Dendritic cell treated with granulocyte-macrophage colony-stimulating factor and Interleukin-4, amounts not matched to agents 40 ng/mL and 50 ng/mL, for 4 days (primary cell): ENCODE data around the gene ABHD1.

ENCODE experiments used
- H3K27ac Mint-ChIP-seq: one replicate; pipeline ENCODE4 v1.8.0; 2022; ENCODE audit warnings: mild to moderate bottlenecking, mixed read lengths
- H3K27me3 Mint-ChIP-seq: one replicate; pipeline ENCODE4 v1.8.0; 2022; ENCODE audit warnings: mild to moderate bottlenecking, mixed read lengths
- H3K36me3 Mint-ChIP-seq: one replicate; pipeline ENCODE4 v1.8.0; 2022; ENCODE audit warnings: low read depth, mixed read lengths
- H3K4me1 Mint-ChIP-seq: one replicate; pipeline ENCODE4 v1.8.0; 2022; ENCODE audit warnings: low read depth, mixed read lengths
- H3K4me3 Mint-ChIP-seq: one replicate; pipeline ENCODE4 v1.8.0; 2022; ENCODE audit warnings: mild to moderate bottlenecking, moderate library complexity, mixed read lengths
- H3K9me3 Mint-ChIP-seq: one replicate; pipeline ENCODE4 v1.8.0; 2022; ENCODE audit warnings: mixed read lengths
- intact Hi-C: fragments of 100-400 bp; cut with micrococcal nuclease; formaldehyde crosslinking; loops from one replicate; pipeline ENCODE4 v1.15.0; 2022

The ABHD1 gene

GRCh38 chr2:27148801-27149439 lies 25.3 kb downstream of the ABHD1 start, which contains the start of gene TCF23:
Gene TCF23 (plus strand): TSS chr2:27149004. CDS start chr2:27149134, 130 bp downstream.
- Mint-ChIP-seq H3K4me1 (peaks cover 6% of the 10 kb centered on the region), H3K36me3 (no peaks in the 10 kb centered on the region), H3K9me3 (no peaks in the 10 kb centered on the region), H3K27me3 (peaks cover 9% of the 10 kb centered on the region), H3K4me3 (no peak within 1 kb of the TSS), H3K27ac (no peak within 1 kb of the TSS)
- intact Hi-C loops = no loop called here

DNA sequence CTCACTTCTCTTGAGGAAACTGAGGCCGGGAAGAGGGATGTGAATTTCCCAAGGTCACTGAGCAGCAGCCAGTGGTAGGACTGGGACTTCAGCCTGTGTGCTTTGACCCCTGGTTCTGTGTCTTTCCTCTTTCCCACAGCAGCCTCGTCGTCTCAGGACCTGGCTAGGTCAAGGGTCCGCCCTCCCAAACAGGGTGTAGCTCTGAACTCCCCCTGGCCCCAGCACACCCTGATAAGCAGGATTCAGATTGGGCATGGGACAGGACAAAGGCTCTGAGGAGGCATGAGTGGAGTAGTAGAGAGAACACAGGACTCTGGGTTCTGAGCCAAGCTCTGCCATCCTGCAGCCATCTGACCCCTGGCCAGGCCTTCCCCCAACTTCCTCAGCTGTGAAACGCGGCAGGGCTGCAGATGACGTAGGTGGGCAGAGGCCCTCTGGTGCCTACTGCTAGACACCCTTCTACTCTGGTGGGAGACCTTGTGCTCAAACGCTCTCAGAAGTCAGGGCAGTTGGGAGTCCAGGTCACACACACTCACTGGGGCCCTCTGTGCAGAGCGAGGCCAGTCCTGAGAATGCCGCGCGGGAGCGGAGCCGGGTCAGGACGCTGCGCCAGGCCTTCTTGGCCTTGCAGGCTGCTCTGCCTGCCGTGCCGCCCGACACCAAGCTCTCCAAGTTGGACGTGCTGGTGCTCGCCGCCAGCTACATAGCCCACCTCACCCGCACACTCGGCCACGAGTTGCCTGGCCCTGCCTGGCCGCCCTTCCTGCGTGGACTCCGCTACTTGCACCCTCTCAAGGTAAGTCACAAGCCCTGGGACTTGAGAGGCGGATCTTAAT lies 26.2 kb downstream of the ABHD1 start:
- intact Hi-C loops = no loop called here
- Mint-ChIP-seq H3K27ac (no peak overlapping the region), H3K27me3 (peaks cover 3% of the 10 kb centered on the region), H3K9me3 (no peaks in the 10 kb centered on the region), H3K4me3 (no peak overlapping the region), H3K4me1 (peaks cover 6% of the 10 kb centered on the region), H3K36me3 (no peaks in the 10 kb centered on the region)

GRCh38 chr2:27150639-27151230 lies 27.1 kb downstream of the ABHD1 start:
- Mint-ChIP-seq H3K4me3 (no peak overlapping the region), H3K36me3 (no peaks in the 10 kb centered on the region), H3K4me1 (peaks cover 6% of the 10 kb centered on the region), H3K9me3 (no peaks in the 10 kb centered on the region), H3K27me3 (peaks cover 3% of the 10 kb centered on the region), H3K27ac (no peak overlapping the region)
- intact Hi-C loops = no loop called here

DNA sequence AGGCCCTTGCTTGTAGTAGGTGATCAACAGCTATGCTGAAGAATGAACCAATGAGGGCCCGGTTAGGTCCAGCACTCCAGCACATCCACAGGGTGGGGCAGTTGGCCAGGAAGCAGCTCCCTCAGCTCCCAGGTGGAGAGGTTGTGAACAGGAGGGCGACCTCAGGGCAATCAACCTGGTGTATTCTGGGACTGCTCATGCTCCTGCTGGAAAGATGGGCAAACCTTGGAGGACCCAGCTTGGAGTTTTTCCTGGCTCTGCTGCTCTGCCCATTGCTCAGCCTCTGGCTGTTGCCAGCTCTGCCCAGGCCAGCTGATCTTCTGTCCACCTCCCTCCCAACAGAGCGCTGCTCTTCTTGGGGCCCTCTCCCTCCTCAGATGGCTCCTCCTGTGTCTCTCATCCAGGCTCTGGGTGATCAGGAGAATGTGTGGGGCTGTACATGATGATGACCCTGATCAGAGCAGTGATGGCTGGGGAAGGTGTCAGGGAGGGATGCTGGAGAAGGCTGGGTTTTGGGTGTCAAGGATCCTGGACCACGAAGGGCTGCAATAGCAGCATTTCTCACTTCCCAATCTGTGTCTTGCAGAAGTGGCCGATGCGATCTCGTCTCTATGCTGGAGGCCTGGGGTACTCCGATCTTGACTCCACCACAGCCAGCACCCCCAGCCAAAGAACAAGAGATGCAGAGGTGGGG lies 28.6 kb downstream of the ABHD1 start:
- peaks cover 12% of the 10 kb centered on the region for H3K4me1 Mint-ChIP-seq
- no peak overlapping the region for H3K27ac Mint-ChIP-seq
- no peaks in the 10 kb centered on the region for H3K36me3 Mint-ChIP-seq
- no peak overlapping the region for H3K4me3 Mint-ChIP-seq
- intact Hi-C loops = no loop called here
- H3K27me3 Mint-ChIP-seq = peaks cover 3% of the 10 kb centered on the region
- no peaks in the 10 kb centered on the region for H3K9me3 Mint-ChIP-seq

DNA sequence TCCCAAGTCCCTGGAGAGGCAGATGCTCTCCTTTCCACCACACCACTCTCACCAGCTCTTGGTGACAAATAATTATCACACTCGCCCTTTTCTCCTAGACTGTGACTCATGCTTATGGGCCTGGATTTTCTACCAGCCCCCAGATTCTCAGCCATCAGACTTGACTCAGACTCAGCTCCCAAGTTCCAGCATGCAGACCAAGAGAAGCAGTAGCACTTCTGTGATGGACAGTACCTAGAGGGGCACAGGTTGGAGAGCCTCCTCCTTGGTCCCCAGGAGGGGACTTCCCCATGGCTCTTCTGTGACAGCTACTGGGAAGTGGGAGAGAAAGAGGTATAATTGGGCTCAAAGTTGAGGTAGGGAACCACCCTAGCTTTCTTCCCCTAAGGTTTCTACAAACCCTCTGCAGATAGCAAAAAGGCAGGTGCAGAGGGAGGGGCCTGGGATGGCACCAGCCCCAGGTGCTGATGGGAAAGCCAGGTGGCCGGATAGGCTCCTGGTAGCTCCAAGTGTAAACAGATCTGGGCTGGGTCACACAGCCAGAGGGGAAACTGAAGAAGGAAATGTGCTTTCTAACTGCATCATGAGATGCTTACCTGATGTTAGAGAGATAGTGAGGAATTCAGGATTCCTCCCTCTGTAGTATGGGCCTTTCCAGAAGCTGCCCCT lies 29.3 kb downstream of the ABHD1 start:
- intact Hi-C loops = no loop called here
- H3K27ac Mint-ChIP-seq = no peak overlapping the region
- no peaks in the 10 kb centered on the region for H3K36me3 Mint-ChIP-seq
- H3K4me1 Mint-ChIP-seq = peaks cover 12% of the 10 kb centered on the region
- peaks cover 3% of the 10 kb centered on the region for H3K27me3 Mint-ChIP-seq
- no peak overlapping the region for H3K4me3 Mint-ChIP-seq
- H3K9me3 Mint-ChIP-seq = no peaks in the 10 kb centered on the region

GRCh38 chr2:27154488-27154887 lies 30.9 kb downstream of the ABHD1 start:
- intact Hi-C loops = no loop called here
- H3K9me3 Mint-ChIP-seq = no peaks in the 10 kb centered on the region
- no peaks in the 10 kb centered on the region for H3K36me3 Mint-ChIP-seq
- no peak overlapping the region for H3K4me3 Mint-ChIP-seq
- H3K27ac Mint-ChIP-seq = no peak overlapping the region
- H3K4me1 Mint-ChIP-seq = peaks cover 12% of the 10 kb centered on the region
- peaks cover 1% of the 10 kb centered on the region for H3K27me3 Mint-ChIP-seq

GRCh38 chr2:27155069-27155520 lies 31.5 kb downstream of the ABHD1 start:
- H3K9me3 Mint-ChIP-seq = no peaks in the 10 kb centered on the region
- no peaks in the 10 kb centered on the region for H3K36me3 Mint-ChIP-seq
- H3K4me1 Mint-ChIP-seq = peaks cover 12% of the 10 kb centered on the region
- no peak overlapping the region for H3K27ac Mint-ChIP-seq
- H3K4me3 Mint-ChIP-seq = no peak overlapping the region
- peaks cover 1% of the 10 kb centered on the region for H3K27me3 Mint-ChIP-seq
- intact Hi-C loops = no loop called here

DNA sequence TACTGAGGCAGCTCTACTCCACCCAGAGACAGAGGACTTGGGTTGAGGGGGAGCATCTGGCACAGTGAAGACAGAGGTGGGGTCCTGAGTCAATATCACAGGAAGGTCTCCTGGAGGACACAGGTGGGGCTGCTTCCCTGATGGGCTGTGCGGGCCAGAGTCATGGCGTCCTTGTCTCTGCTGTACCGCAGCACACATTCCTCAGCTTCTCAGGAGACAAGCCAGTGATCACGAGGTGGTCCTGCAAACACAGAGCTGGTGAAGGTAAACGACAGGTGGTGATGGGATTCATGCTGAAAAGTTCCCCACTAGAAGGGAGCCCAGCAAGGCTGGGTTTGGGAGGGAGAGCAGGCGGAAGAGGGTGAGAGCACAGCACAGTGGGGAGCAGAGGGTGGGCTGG lies 34.9 kb downstream of the ABHD1 start:
- H3K27ac Mint-ChIP-seq = no peak overlapping the region
- H3K9me3 Mint-ChIP-seq = no peaks in the 10 kb centered on the region
- no peak overlapping the region for H3K4me3 Mint-ChIP-seq
- H3K27me3 Mint-ChIP-seq = no peaks in the 10 kb centered on the region
- intact Hi-C loops = no loop called here
- no peaks in the 10 kb centered on the region for H3K36me3 Mint-ChIP-seq
- H3K4me1 Mint-ChIP-seq = peaks cover 5% of the 10 kb centered on the region

DNA sequence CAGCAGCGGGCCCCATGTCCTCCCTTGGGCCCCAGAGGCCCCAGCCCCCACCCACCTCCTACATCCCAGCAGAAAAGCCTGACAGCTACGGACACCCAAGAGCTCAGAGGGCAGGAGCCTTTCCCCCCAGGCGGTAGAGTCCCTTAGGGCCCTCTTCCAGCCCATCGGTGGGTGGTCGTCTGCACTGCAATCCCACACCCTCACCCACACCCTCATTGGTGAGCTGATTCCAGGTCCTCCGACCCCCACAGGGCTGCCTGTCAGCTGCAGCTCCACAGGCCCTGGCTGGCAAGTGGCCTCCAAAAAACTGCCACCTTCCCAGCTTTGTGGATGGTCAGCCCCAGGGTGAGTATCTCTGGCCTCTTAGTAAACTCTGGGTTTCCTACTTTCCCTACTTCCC lies 35.7 kb downstream of the ABHD1 start:
- Mint-ChIP-seq H3K4me3 (no peak overlapping the region), H3K27me3 (no peaks in the 10 kb centered on the region), H3K27ac (no peak overlapping the region), H3K9me3 (no peaks in the 10 kb centered on the region), H3K4me1 (peaks cover 5% of the 10 kb centered on the region), H3K36me3 (no peaks in the 10 kb centered on the region)
- intact Hi-C loops = no loop called here

- Mint-ChIP-seq H3K4me1 (peaks cover 5% of the 10 kb centered on the region), H3K9me3 (no peaks in the 10 kb centered on the region), H3K4me3 (no peak overlapping the region), H3K36me3 (no peaks in the 10 kb centered on the region), H3K27me3 (no peaks in the 10 kb centered on the region), H3K27ac (no peak overlapping the region)
- intact Hi-C loops = no loop called here
Observed at GRCh38 chr2:27160191-27160590, 36.6 kb downstream of the ABHD1 start.

DNA sequence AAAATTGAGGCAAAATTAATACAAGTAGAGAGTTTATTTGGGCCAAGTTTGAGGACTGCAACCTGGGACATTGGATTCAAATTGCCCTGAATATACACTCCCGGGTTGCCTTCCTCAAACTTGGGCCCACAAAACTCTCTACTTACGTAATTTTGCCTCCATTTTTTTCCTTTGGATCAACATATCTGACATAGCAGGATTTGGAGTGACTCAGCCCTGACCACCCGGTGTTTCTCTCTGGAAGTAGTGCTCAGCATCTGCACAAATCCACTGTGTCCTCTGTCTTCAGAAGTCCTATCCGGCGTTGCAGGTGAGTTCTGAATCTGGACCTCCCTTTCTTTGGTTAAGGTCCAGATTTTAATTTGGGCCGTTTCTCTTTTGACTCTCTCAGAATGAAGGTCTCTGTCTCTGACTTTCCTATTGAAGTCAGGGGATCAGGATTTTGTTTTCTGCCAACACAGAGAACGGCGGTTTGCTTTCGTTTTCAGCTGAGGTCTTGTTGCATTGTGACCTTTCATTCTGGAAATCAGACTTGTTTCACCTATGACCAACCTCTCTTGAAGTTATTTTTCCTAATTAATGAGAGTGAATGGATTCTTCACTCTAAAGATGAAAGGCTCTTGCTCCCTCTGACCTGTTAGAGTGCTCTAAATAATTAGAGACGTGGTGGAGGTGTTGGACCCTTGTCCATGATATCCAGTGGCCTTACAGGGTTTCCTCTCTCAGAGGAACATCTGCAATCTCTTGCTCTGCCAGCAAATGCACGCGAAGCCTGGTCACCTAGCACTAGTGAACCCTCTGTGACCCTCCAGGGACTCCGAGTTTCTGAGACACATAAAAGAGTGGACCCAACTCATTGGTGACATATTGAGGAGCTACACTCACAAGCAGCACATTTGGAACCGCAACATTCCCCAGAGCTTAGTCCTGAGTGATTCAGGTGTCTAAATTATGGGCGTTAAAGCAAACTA lies 38.8 kb downstream of the ABHD1 start:
- no peaks in the 10 kb centered on the region for H3K27me3 Mint-ChIP-seq
- H3K4me3 Mint-ChIP-seq = no peak overlapping the region
- H3K4me1 Mint-ChIP-seq = no peaks in the 10 kb centered on the region
- H3K9me3 Mint-ChIP-seq = no peaks in the 10 kb centered on the region
- no peaks in the 10 kb centered on the region for H3K36me3 Mint-ChIP-seq
- intact Hi-C loops = no loop called here
- H3K27ac Mint-ChIP-seq = no peak overlapping the region

DNA sequence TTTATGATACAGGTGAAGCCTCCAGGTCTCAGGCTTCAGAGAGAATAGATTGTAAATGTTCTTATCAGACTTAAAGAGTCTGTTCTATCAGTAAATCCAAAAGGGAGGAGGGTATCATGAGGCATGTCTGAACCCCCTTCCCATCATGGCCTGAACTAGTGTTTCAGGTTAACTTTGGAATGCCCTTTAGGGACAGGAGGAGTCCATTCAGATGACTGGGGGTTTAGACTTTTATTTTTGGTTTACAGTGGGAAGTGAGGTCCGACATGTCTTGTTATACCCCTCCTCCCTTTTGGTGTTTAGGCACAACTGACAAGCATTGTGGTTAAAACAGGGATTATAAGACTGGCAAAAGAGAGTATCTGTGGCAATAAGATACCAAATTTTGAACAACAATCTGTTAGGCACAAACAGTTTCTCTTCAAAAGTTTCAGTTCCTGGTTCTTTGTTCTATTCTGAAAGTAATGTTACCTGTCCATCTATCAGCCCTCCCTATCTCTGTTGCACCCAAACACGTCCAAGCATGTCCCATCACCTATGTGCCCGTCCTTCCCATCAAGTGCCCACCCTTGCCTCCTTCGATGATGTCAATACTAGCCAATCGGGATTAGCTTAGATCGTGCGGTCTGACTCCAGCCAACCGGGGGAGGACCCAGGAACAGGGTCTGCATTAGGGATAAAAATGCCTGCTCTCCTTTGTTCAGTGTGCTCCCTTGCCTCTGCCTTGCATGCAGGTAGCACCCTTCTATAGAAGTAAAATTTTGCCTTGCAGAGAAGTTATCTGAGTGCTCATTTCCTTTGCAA lies 41.5 kb downstream of the ABHD1 start:
- Mint-ChIP-seq H3K27me3 (peaks cover 3% of the 10 kb centered on the region), H3K4me3 (no peak overlapping the region), H3K9me3 (no peaks in the 10 kb centered on the region), H3K4me1 (peaks cover 2% of the 10 kb centered on the region), H3K36me3 (no peaks in the 10 kb centered on the region), H3K27ac (no peak overlapping the region)
- intact Hi-C loops = no loop called here
